ENCODE data around the gene METAP2.

- TF ChIP-seq, protein P1, sequence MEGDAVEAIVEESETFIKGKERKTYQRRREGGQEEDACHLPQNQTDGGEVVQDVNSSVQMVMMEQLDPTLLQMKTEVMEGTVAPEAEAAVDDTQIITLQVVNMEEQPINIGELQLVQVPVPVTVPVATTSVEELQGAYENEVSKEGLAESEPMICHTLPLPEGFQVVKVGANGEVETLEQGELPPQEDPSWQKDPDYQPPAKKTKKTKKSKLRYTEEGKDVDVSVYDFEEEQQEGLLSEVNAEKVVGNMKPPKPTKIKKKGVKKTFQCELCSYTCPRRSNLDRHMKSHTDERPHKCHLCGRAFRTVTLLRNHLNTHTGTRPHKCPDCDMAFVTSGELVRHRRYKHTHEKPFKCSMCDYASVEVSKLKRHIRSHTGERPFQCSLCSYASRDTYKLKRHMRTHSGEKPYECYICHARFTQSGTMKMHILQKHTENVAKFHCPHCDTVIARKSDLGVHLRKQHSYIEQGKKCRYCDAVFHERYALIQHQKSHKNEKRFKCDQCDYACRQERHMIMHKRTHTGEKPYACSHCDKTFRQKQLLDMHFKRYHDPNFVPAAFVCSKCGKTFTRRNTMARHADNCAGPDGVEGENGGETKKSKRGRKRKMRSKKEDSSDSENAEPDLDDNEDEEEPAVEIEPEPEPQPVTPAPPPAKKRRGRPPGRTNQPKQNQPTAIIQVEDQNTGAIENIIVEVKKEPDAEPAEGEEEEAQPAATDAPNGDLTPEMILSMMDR (IDR thresholded peaks at IDR 0.05), result no peak
- TF ChIP-seq ZFX (IDR thresholded peaks at IDR 0.05; ENCODE audit: borderline replicate concordance), result no peak
Observed at GRCh38 chr12:95553197-95553943, 79.4 kb downstream of the METAP2 start.

All from 22Rv1 (cell line).